Measurements from ENCODE around the gene NRG2. TPM values are rescaled to one million over a fixed set of nuclear protein-coding genes. Genes with fewer than 3 reads are reported as not detected.

Gene NRG2
- polyA plus RNA-seq, 2 of the 4 experiments (the other 2 are of a cell fraction), result 1.0 to 1.1 TPM

GRCh38 chr5:139836469-139837208 lies 206.5 kb downstream of the NRG2 start:
- POLR2A ChIA-PET, result no interaction called here
- WGBS (ENCODE audit: missing lambda C conversion rate), result 74% methylated on average over 22 of the region's 22 CpGs
- CTCF ChIA-PET, result interaction anchor here (0.9 to 5.6 kb wide), 6 partner anchors 8 to 133 kb away, joined by 3 to 43 read pairs (median 4); no protein-coding TSS in a partner anchor
- H3K4me3 ChIP-seq, result no peak overlapping the region
- H3K9me3 ChIP-seq, result no peaks in the 10 kb centered on the region
- H3K4me2 ChIP-seq, result no peak overlapping the region
- ATAC-seq (no peak), DNase-seq (ENCODE audit: low read depth in 1 of 2, low spot score in 1 of 2) (no peak), FAIRE-seq (no peak)
- no peak for TF ChIP-seq RAD21 (conservative IDR thresholded peaks at IDR 0.05 in 1 of 2, IDR thresholded peaks at IDR 0.05 in 1 of 2)
- TF ChIP-seq HMGXB4 (CRISPR knock-in tag; IDR thresholded peaks at IDR 0.05; ENCODE audit: borderline replicate concordance), result no peak
- no peak for TF ChIP-seq BCL3 (IDR thresholded peaks at IDR 0.05)
- no peak for TF ChIP-seq TP53 (CRISPR knock-in tag; IDR thresholded peaks at IDR 0.05)
- TF ChIP-seq HDAC2 (IDR thresholded peaks at IDR 0.05), result no peak
- H3K27ac ChIP-seq, result no peak overlapping the region
- H3K4me1 ChIP-seq, result no peaks in the 10 kb centered on the region

- ATAC-seq (no peak), FAIRE-seq (no peak), DNase-seq (ENCODE audit: low read depth in 1 of 2, low spot score in 1 of 2) (no peak)
- Histone ChIP-seq H3K9me3 (no peaks in the 10 kb centered on the region), H3K4me2 (no peak overlapping the region), H3K4me1 (no peaks in the 10 kb centered on the region), H3K4me3 (no peak overlapping the region), H3K27ac (no peak overlapping the region)
- ChIA-PET POLR2A (no interaction called here), CTCF (interaction anchor here (1.3 to 5.6 kb wide), 3 partner anchors 9 to 70 kb away, joined by 3 to 43 read pairs (median 4); no protein-coding TSS in a partner anchor)
- TF ChIP-seq REST (IDR thresholded peaks at IDR 0.05) (peak; percentile 82), RNF2 (IDR thresholded peaks at IDR 0.05; ENCODE audit: borderline replicate concordance, low read depth) (no peak)
- 25% methylated on average over 3 of the region's 3 CpGs for WGBS (ENCODE audit: missing lambda C conversion rate)
These were observed 207.4 kb downstream of the NRG2 start for GRCh38 chr5:139835656-139836055.

- no peak for TF ChIP-seq RCOR1 (IDR thresholded peaks at IDR 0.05; ENCODE audit: low read depth, low read length)
- no peak for TF ChIP-seq NFE2L2 (conservative IDR thresholded peaks at IDR 0.05; ENCODE audit: low read length)
- TF ChIP-seq MAFK (IDR thresholded peaks at IDR 0.05; ENCODE audit: partially characterized antibody), result peak; percentile 88
- no peak for TF ChIP-seq ATOH8 (CRISPR knock-in tag; IDR thresholded peaks at IDR 0.05; ENCODE audit: low read depth)
- no peaks in the 10 kb centered on the region for H3K4me1 ChIP-seq
- ATAC-seq (no peak), FAIRE-seq (no peak), DNase-seq (ENCODE audit: low read depth in 1 of 2, low spot score in 1 of 2) (no peak)
- no peaks in the 10 kb centered on the region for H3K9me3 ChIP-seq
- no peak overlapping the region for H3K4me3 ChIP-seq
- ChIA-PET POLR2A (no interaction called here), CTCF (interaction anchor here (1.1 to 3.0 kb wide), 8 partner anchors 8 to 135 kb away, joined by 3 to 12 read pairs (median 4); no protein-coding TSS in a partner anchor)
- WGBS (ENCODE audit: missing lambda C conversion rate), result 0% methylated on average over 3 of the region's 3 CpGs
- H3K4me2 ChIP-seq, result no peak overlapping the region
- no peak overlapping the region for H3K27ac ChIP-seq
These were observed 209.6 kb downstream of the NRG2 start for GRCh38 chr5:139833525-139833924.

All from A549 (cell line).